SK-N-SH (cell line): ENCODE data around the gene ZDHHC14. TPM values are rescaled to one million over a fixed set of nuclear protein-coding genes. Genes with fewer than 3 reads are reported as not detected.

Experiments used
- CTCF ChIA-PET: fragments of 300-600, 350-600 bp; formaldehyde crosslinking; extraction: SDS; loops from one replicate; lab custom pipeline; 2021; lab: Yijun Ruan, JAX
- POLR2A ChIA-PET: fragments of 350-600 bp; sonication (Branson Sonifier 250); formaldehyde crosslinking; extraction: SDS; loops from one replicate; lab custom pipeline; 2020; ENCODE audit warnings: antibody characterized with exemption, inconsistent platforms; lab: Yijun Ruan, JAX
- DNase-seq: peaks from one replicate; pipeline ENCODE4 v3.0.0; 2012
- H2AFZ ChIP-seq: fragments of 200-600 bp; sonication (generic); 2 replicates; pipeline ENCODE4 v1.8.1; 2016; ENCODE audit warnings: antibody characterized with exemption, mild to moderate bottlenecking, low read depth
- H3F3A ChIP-seq: fragments of 200-600 bp; sonication (generic); replicated peaks from 2 replicates; pipeline ENCODE3; 2016; ENCODE audit warnings: antibody characterized with exemption, mild to moderate bottlenecking; ENCODE audit not compliant: insufficient read depth
- H3K27ac ChIP-seq, 2 experiments: fragments of 200-500 bp in 1 of 2; fragments of 200-600 bp in 1 of 2; sonication (Bioruptor generic) in 1 of 2; sonication (generic), shearing (Covaris generic) in 1 of 2; 2 replicates each; pipeline versions ENCODE4 v1.5.1 to v1.6.1; 2014 to 2016; ENCODE audit warnings: low read depth in 2 of 2, inconsistent platforms in 1 of 2, low read length in 1 of 2, mild to moderate bottlenecking in 1 of 2, mixed read lengths in 1 of 2
- H3K27me3 ChIP-seq: fragments of 200-600 bp; sonication (generic), shearing (Covaris generic); 2 replicates; pipeline ENCODE4 v1.6.1; 2016; ENCODE audit warnings: mixed run types; ENCODE audit not compliant: insufficient read depth
- H3K36me3 ChIP-seq, 2 experiments: fragments of 200-500 bp in 1 of 2; fragments of 200-600 bp in 1 of 2; sonication (Bioruptor generic) in 1 of 2; sonication (generic) in 1 of 2; replicated peaks in 1 of 2; 2 replicates each; pipeline versions ENCODE3 to v1.5.1; 2014 to 2016; ENCODE audit warnings: low read length in 1 of 2, mild to moderate bottlenecking in 1 of 2; ENCODE audit not compliant: insufficient read depth in 2 of 2, control insufficient read depth in 1 of 2
- H3K4me1 ChIP-seq, 2 experiments: fragments of 200-500 bp in 1 of 2; fragments of 200-600 bp in 1 of 2; sonication (Bioruptor generic) in 1 of 2; sonication (generic), shearing (Covaris generic) in 1 of 2; 2 replicates each; pipeline versions ENCODE4 v1.5.1 to v1.6.1; 2014 to 2016; ENCODE audit warnings: low read depth in 1 of 2, low read length in 1 of 2, mixed run types in 1 of 2; ENCODE audit not compliant: insufficient read depth in 2 of 2, control insufficient read depth in 1 of 2
- H3K4me2 ChIP-seq: fragments of 200-600 bp; sonication (generic), shearing (Covaris generic); 2 replicates; pipeline ENCODE4 v1.6.1; 2017; ENCODE audit warnings: mixed run types
- H3K4me3 ChIP-seq, 2 experiments: fragments of 200-500 bp in 1 of 2; fragments of 200-600 bp in 1 of 2; sonication (Bioruptor generic) in 1 of 2; sonication (generic), shearing (Covaris generic) in 1 of 2; 2 replicates each; pipeline versions ENCODE4 v1.5.1 to v1.8.1; 2014 to 2016; ENCODE audit warnings: low read depth in 2 of 2, inconsistent platforms in 1 of 2, low read length in 1 of 2, mild to moderate bottlenecking in 1 of 2, mixed read lengths in 1 of 2, moderate library complexity in 1 of 2
- H3K79me2 ChIP-seq: fragments of 200-600 bp; sonication (generic); 2 replicates; pipeline ENCODE4 v1.8.1; 2017; ENCODE audit warnings: mild to moderate bottlenecking; ENCODE audit not compliant: insufficient read depth
- H3K9ac ChIP-seq: fragments of 200-600 bp; sonication (generic); 2 replicates; pipeline ENCODE4 v1.6.1; 2017; ENCODE audit warnings: mixed run types
- H3K9me2 ChIP-seq: fragments of 200-600 bp; sonication (generic); 2 replicates; pipeline ENCODE4 v1.6.1; 2017; ENCODE audit warnings: mixed run types
- H3K9me3 ChIP-seq: fragments of 200-600 bp; sonication (generic); 2 replicates; pipeline ENCODE4 v1.6.1; 2017; ENCODE audit warnings: mixed run types, mild to moderate bottlenecking, moderate library complexity
- H4K20me1 ChIP-seq: fragments of 200-600 bp; sonication (generic); 2 replicates; pipeline ENCODE4 v1.6.1; 2017; ENCODE audit warnings: mild to moderate bottlenecking, mixed run types; ENCODE audit not compliant: insufficient read depth
- CTCF ChIP-seq: fragments of 200-600 bp; sonication (generic); IDR thresholded peaks from 2 replicates; pipeline ENCODE4 v1.6.1; 2017; ENCODE audit warnings: antibody characterized with exemption, mild to moderate bottlenecking, moderate library complexity
- ELF1 ChIP-seq: IDR thresholded peaks from 2 replicates; pipeline ENCODE4 v1.4.0; 2012
- EZH2phosphoT487 ChIP-seq: fragments of 200-600 bp; sonication (generic); IDR thresholded peaks from 2 replicates; pipeline ENCODE4 v1.6.1; 2017; ENCODE audit warnings: low read depth, mixed run types, mild to moderate bottlenecking, antibody characterized with exemption, moderate library complexity, borderline replicate concordance
- FOSL2 ChIP-seq: IDR thresholded peaks from 2 replicates; pipeline ENCODE4 v1.4.0; 2012; ENCODE audit warnings: low read depth, mild to moderate bottlenecking, moderate library complexity, borderline replicate concordance
- FOXM1 ChIP-seq: IDR thresholded peaks from 2 replicates; pipeline ENCODE4 v1.4.0; 2012; ENCODE audit warnings: low read depth, mild to moderate bottlenecking
- GABPA ChIP-seq: IDR thresholded peaks from 2 replicates; pipeline ENCODE4 v1.4.0; 2012; ENCODE audit warnings: low read depth, mild to moderate bottlenecking
- IRF3 ChIP-seq: fragments of 150-350 bp; IDR thresholded peaks from 2 replicates; pipeline ENCODE4 v1.6.1; 2016; ENCODE audit warnings: mild to moderate bottlenecking, low read depth, low read length
- JUND ChIP-seq: IDR thresholded peaks from 2 replicates; pipeline ENCODE4 v1.4.0; 2012
- MEF2A ChIP-seq: IDR thresholded peaks from 2 replicates; pipeline ENCODE4 v1.4.0; 2012; ENCODE audit warnings: low read depth, borderline replicate concordance
- NFIC ChIP-seq: IDR thresholded peaks from 2 replicates; pipeline ENCODE4 v1.4.0; 2012; ENCODE audit warnings: borderline replicate concordance
- NRF1 ChIP-seq: IDR thresholded peaks from 2 replicates; pipeline ENCODE4 v1.6.1; 2012; ENCODE audit warnings: low read depth, mild to moderate bottlenecking, low read length
- SMC3 ChIP-seq: IDR thresholded peaks from 2 replicates; pipeline ENCODE4 v1.6.1; 2012; ENCODE audit warnings: low read depth, low read length, improper control_type of control experiment
- TEAD4 ChIP-seq: IDR thresholded peaks from 2 replicates; pipeline ENCODE4 v1.4.0; 2012; ENCODE audit warnings: mild to moderate bottlenecking, borderline replicate concordance; ENCODE audit not compliant: insufficient read depth
- YY1 ChIP-seq: IDR thresholded peaks from 2 replicates; pipeline ENCODE4 v1.4.0; 2012; ENCODE audit warnings: low read depth, mild to moderate bottlenecking
- WGBS: methylation state at CpG from one replicate; pipeline ENCODE4 v1.1.6; 2017; ENCODE audit warnings: low lambda C conversion rate; 5-methylcytosine and 5-hydroxymethylcytosine counted together
- polyA plus RNA-seq, 3 experiments: library from polyadenylated mRNA; depleted of rRNA; stranded (reverse); fragments of >200 nt; gene quantifications; 2 replicates each; pipeline ENCODE4 v1.2.3, GENCODE V29; 2012
- TF ChIP-seq, protein P1 (sequence below): IDR thresholded peaks from 2 replicates; pipeline ENCODE4 v1.4.0; 2012; ENCODE audit warnings: low read depth, borderline replicate concordance
- TF ChIP-seq, protein P2 (sequence below): IDR thresholded peaks from 2 replicates; pipeline ENCODE4 v1.4.0; 2012; ENCODE audit warnings: low read depth
- TF ChIP-seq, protein P3 (sequence below): IDR thresholded peaks from 2 replicates; pipeline ENCODE4 v1.4.0; 2012; ENCODE audit warnings: low read depth, borderline replicate concordance

ZDHHC14 gene
- polyA plus RNA-seq, 1 of the 3 experiments (the other 2 are of a cell fraction) = 5.4 TPM

DNA sequence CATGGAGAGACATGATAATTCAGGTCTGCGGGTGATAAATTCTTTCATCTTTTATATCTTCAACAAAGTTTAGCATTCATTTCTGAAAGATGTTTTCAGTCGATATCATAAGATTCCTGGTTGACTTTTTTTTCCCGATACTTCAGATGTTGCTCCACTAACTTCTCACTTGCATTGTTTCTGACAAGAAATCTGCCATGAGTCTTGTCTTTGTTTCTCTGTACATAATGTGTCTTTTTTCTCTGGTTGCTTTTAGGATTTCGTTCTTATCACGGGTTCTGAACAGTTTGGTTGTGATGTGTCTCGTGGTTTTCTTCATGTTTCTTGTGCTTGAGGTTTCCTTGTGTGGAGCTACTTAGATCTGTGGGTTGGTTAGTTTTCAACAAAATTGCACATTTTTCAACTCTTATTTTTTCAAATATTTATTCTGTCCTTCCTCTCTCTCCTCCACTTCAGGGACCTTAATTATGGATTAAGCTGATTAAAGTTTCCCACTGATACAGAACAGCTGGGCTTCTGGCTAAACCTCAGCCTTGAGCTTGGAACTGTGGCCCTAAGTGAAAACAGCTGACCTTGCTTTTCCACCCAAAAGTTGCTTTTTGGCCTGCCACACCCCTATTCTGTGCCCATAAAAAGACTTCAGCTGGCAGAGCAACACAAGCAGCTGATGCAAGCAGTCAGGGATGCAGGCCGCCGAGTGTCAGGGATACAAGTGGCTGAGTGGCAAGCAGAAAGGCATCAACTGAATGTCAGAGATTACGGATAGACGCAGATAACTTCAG lies 344.2 kb downstream of the ZDHHC14 start:
- Histone ChIP-seq H2AFZ (no peak overlapping the region), H3K9me2 (no peaks in the 10 kb centered on the region), H3K4me1 (peaks cover 0 to 10% of the 10 kb centered on the region in 2 experiments; a peak in 1 of 4 replicates), H3F3A (no peaks in the 10 kb centered on the region), H3K79me2 (no peaks in the 10 kb centered on the region), H3K36me3 (no peaks in the 10 kb centered on the region), H3K4me2 (no peak overlapping the region), H4K20me1 (no peaks in the 10 kb centered on the region), H3K4me3 (no peak overlapping the region), H3K27ac (no peak overlapping the region), H3K9me3 (no peaks in the 10 kb centered on the region), H3K27me3 (no peaks in the 10 kb centered on the region), H3K9ac (no peak overlapping the region)
- TF ChIP-seq GABPA = no peak
- TF ChIP-seq, protein P1, sequence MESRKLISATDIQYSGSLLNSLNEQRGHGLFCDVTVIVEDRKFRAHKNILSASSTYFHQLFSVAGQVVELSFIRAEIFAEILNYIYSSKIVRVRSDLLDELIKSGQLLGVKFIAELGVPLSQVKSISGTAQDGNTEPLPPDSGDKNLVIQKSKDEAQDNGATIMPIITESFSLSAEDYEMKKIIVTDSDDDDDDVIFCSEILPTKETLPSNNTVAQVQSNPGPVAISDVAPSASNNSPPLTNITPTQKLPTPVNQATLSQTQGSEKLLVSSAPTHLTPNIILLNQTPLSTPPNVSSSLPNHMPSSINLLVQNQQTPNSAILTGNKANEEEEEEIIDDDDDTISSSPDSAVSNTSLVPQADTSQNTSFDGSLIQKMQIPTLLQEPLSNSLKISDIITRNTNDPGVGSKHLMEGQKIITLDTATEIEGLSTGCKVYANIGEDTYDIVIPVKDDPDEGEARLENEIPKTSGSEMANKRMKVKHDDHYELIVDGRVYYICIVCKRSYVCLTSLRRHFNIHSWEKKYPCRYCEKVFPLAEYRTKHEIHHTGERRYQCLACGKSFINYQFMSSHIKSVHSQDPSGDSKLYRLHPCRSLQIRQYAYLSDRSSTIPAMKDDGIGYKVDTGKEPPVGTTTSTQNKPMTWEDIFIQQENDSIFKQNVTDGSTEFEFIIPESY = no peak
- no peak for DNase-seq
- CTCF ChIA-PET = interaction anchor here (1.0 to 1.8 kb wide), 3 partner anchors 32 to 347 kb away, joined by 3 to 9 read pairs (median 6); no protein-coding TSS in a partner anchor
- 91% methylated on average over 10 of the region's 10 CpGs for WGBS
- POLR2A ChIA-PET = no interaction called here

DNA sequence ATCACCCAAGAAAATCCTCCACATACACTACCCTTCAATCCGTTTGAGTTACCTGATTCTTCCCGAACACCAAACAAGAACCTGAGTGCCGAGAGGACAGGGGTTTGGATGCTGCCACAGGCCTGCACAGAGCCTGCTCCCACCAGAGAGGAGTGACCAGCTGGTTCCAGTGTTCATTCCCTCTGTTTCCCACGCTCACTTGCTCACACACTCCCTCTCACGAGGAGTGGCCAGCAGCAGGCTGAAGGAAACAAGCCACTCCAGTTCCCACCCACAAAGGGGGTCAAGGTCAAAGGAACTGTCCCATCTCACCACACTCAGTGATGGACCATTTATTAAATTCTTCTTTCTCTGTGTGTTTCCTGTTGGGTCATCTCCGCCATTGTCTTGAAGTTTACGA lies 344.8 kb downstream of the ZDHHC14 start:
- H3K27ac ChIP-seq = no peak overlapping the region
- peaks cover 0 to 6% of the 10 kb centered on the region in 2 experiments; a peak in 1 of 4 replicates for H3K4me1 ChIP-seq
- WGBS = 82% methylated on average over 7 of the region's 7 CpGs
- no peak overlapping the region for H3K4me3 ChIP-seq
- H3K27me3 ChIP-seq = no peaks in the 10 kb centered on the region
- CTCF ChIA-PET = no interaction called here
- DNase-seq = no peak
- no peaks in the 10 kb centered on the region for H3K79me2 ChIP-seq
- no peaks in the 10 kb centered on the region for H3F3A ChIP-seq
- H3K36me3 ChIP-seq = no peaks in the 10 kb centered on the region
- no peaks in the 10 kb centered on the region for H4K20me1 ChIP-seq
- POLR2A ChIA-PET = no interaction called here
- H3K9me2 ChIP-seq = no peaks in the 10 kb centered on the region
- H3K9ac ChIP-seq = no peak overlapping the region
- H3K4me2 ChIP-seq = no peak overlapping the region
- no peak overlapping the region for H2AFZ ChIP-seq
- H3K9me3 ChIP-seq = no peaks in the 10 kb centered on the region
- TF ChIP-seq FOXM1 = no peak
- no peak for TF ChIP-seq EZH2phosphoT487
- no peak for TF ChIP-seq CTCF
- TF ChIP-seq MEF2A = no peak
- no peak for TF ChIP-seq NFIC
- no peak for TF ChIP-seq ELF1
- no peak for TF ChIP-seq FOSL2
- TF ChIP-seq, protein P2, sequence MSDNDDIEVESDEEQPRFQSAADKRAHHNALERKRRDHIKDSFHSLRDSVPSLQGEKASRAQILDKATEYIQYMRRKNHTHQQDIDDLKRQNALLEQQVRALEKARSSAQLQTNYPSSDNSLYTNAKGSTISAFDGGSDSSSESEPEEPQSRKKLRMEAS = no peak
- TF ChIP-seq, protein P3, sequence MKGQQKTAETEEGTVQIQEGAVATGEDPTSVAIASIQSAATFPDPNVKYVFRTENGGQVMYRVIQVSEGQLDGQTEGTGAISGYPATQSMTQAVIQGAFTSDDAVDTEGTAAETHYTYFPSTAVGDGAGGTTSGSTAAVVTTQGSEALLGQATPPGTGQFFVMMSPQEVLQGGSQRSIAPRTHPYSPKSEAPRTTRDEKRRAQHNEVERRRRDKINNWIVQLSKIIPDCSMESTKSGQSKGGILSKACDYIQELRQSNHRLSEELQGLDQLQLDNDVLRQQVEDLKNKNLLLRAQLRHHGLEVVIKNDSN = no peak
- no peak for TF ChIP-seq IRF3
- no peak for TF ChIP-seq SMC3
- TF ChIP-seq TEAD4 = no peak
- no peak for TF ChIP-seq NRF1
- no peak for TF ChIP-seq YY1
- no peak for TF ChIP-seq JUND
